ENCODE measurements around the gene DCLK1. TPM values are rescaled to one million over a fixed set of nuclear protein-coding genes. Genes with fewer than 3 reads are reported as not detected.

Gene DCLK1
- total and polyA plus RNA-seq, 2 experiments from 2014 or later = 0.48 to 0.65 TPM

- Histone ChIP-seq H3K36me3 (ENCODE audit: low read depth) (no peaks in the 10 kb centered on the region), H2AFZ (no peak overlapping the region), H3F3A (ENCODE audit: insufficient read depth) (peaks cover 34% of the 10 kb centered on the region), H3K9ac (no peak overlapping the region), H3K4me1 (ENCODE audit: insufficient read depth) (peaks cover 30% of the 10 kb centered on the region), H3K4me3 (no peak overlapping the region), H3K4me2 (ENCODE audit: unreplicated experiment) (no peak overlapping the region), H3K27me3 (replicated peaks; ENCODE audit: insufficient read depth) (no peaks in the 10 kb centered on the region), H3K9me3 (ENCODE audit: low read depth) (no peaks in the 10 kb centered on the region), H3K27ac (no peak overlapping the region), H3K79me2 (ENCODE audit: insufficient read depth) (no peaks in the 10 kb centered on the region), H3K9me2 (ENCODE audit: insufficient read depth) (no peaks in the 10 kb centered on the region), H4K20me1 (ENCODE audit: insufficient read depth) (no peaks in the 10 kb centered on the region)
- in situ Hi-C loops (cut with MboI) = no loop called here
- TF ChIP-seq EZH2phosphoT487 (IDR thresholded peaks at IDR 0.05; ENCODE audit: insufficient read depth, low read depth) (no peak), EZH2 (IDR thresholded peaks at IDR 0.05; ENCODE audit: insufficient read depth, poor library complexity, severe bottlenecking) (no peak)
- no peak for DNase-seq
- WGBS, 2 experiments (ENCODE audit: low coverage in 1 of 2, low lambda C conversion rate in 2 of 2, missing lambda C conversion rate in 2 of 2) = 55 to 62% methylated on average over 4 of the region's 4 CpGs
These were observed 200.2 kb downstream of the DCLK1 start for GRCh38 chr13:35930665-35931631.

DNA sequence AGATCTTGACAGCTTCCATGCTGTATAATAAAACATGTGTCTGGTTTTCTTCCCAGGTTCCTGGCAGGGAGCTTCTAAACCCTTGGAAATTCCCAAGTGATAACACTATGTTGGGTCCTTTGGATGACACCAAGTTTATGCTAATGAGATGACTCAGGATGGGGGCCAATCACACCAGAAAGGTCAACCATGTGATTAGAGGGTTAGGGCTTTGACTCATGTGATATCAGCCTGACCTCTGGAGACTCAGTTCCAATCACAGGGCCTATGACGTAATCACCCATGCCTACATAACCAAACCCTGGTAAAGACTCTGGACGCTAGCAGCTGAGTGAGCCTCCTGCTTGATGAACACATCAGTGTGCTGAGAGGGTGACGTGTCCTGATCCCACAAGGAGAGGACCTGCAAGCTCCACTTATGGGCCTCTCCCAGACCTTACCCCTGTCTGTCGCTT, 203.6 kb downstream of the DCLK1 start:
- no peaks in the 10 kb centered on the region for H3K9me2 ChIP-seq (ENCODE audit: insufficient read depth)
- peak; percentile 84 for DNase-seq
- peak overlapping the region; percentile 36 for H3K27ac ChIP-seq
- no peaks in the 10 kb centered on the region for H3K79me2 ChIP-seq (ENCODE audit: insufficient read depth)
- in situ Hi-C loops (cut with MboI) = no loop called here
- no peaks in the 10 kb centered on the region for H3K36me3 ChIP-seq (ENCODE audit: low read depth)
- H3K4me2 ChIP-seq (ENCODE audit: unreplicated experiment) = no peak overlapping the region
- no peaks in the 10 kb centered on the region for H3K9me3 ChIP-seq (ENCODE audit: low read depth)
- no peaks in the 10 kb centered on the region for H3K27me3 ChIP-seq (replicated peaks; ENCODE audit: insufficient read depth)
- TF ChIP-seq EZH2phosphoT487 (IDR thresholded peaks at IDR 0.05; ENCODE audit: insufficient read depth, low read depth) = no peak
- no peak for TF ChIP-seq EZH2 (IDR thresholded peaks at IDR 0.05; ENCODE audit: insufficient read depth, poor library complexity, severe bottlenecking)
- WGBS, 2 experiments (ENCODE audit: low coverage in 1 of 2, low lambda C conversion rate in 2 of 2, missing lambda C conversion rate in 2 of 2) = 15 to 21% methylated on average over 4 of the region's 4 CpGs
- peaks cover 34% of the 10 kb centered on the region for H3F3A ChIP-seq (ENCODE audit: insufficient read depth)
- H3K4me3 ChIP-seq = no peak overlapping the region
- H3K9ac ChIP-seq = no peak overlapping the region
- H3K4me1 ChIP-seq (ENCODE audit: insufficient read depth) = peaks cover 46% of the 10 kb centered on the region
- 0 out of 2 replicates have a peak overlapping the region, but pooled peaks have one; percentile 3 for H2AFZ ChIP-seq
- H4K20me1 ChIP-seq (ENCODE audit: insufficient read depth) = no peaks in the 10 kb centered on the region

DNA sequence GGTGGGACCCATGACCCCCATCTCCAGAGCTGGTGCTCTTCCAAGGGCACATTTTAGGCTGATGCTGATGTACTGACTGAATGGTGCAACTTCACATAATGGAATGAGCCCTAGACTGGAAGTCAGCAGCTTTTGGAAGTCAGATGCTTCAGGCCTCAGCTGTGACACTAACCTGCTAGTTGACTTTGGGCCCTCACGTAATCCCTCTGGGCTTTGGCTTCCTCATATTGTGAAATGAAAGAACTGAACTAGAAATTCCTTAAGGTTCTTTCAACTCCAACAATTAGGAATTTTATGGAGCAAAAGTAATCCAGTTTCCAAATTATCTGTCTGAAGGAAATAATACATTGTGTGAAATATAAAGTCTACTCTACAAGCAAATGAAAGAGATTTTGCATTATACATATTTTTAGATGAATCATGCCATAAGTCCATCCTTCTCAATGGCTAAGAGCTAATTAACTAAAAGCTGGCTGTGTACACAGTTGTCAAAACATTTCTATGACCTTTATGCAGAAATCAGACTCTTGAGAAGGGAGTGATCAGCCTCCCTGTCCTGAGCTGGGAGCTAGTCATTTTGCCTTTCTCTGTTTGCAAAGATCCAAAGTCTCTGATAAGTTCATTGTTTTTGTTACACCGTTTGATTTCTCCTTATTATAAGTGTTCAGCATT, 204.2 kb downstream of the DCLK1 start:
- Histone ChIP-seq H2AFZ (no peak overlapping the region), H3K9me3 (ENCODE audit: low read depth) (no peaks in the 10 kb centered on the region), H3K4me1 (ENCODE audit: insufficient read depth) (peaks cover 50% of the 10 kb centered on the region), H3K27ac (peak overlapping the region; percentile 36), H4K20me1 (ENCODE audit: insufficient read depth) (no peaks in the 10 kb centered on the region), H3K27me3 (replicated peaks; ENCODE audit: insufficient read depth) (no peaks in the 10 kb centered on the region), H3K79me2 (ENCODE audit: insufficient read depth) (no peaks in the 10 kb centered on the region), H3K9ac (no peak overlapping the region), H3K36me3 (ENCODE audit: low read depth) (no peaks in the 10 kb centered on the region), H3K4me3 (no peak overlapping the region), H3K9me2 (ENCODE audit: insufficient read depth) (no peaks in the 10 kb centered on the region), H3F3A (ENCODE audit: insufficient read depth) (peaks cover 34% of the 10 kb centered on the region), H3K4me2 (ENCODE audit: unreplicated experiment) (no peak overlapping the region)
- peak; percentile 28 for DNase-seq
- TF ChIP-seq EZH2 (IDR thresholded peaks at IDR 0.05; ENCODE audit: insufficient read depth, poor library complexity, severe bottlenecking) (no peak), EZH2phosphoT487 (IDR thresholded peaks at IDR 0.05; ENCODE audit: insufficient read depth, low read depth) (no peak)
- WGBS, 2 experiments (ENCODE audit: low coverage in 1 of 2, low lambda C conversion rate in 2 of 2, missing lambda C conversion rate in 2 of 2) = 50 to 55% methylated on average over 2 of the region's 2 CpGs
- in situ Hi-C loops (cut with MboI) = no loop called here

DNA sequence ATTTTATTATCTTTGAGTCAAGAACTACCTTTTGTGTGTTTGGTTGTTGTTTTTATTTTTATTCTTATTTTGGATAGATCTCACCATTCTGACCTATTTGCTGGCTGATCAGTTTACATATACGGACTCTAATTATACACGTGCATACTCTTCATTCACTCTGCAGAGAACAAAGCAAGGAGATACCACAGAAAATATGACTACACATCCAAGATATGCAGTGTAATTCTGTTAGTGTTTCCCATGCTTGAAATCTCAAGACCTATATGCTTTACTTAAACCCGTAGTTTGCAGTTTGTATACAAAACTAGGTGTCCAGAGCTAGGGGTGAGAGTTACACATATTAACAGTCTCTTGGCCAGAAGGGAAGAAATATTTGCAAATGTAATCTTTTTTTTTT, 205.5 kb downstream of the DCLK1 start:
- 92 to 94% methylated on average over 3 of the region's 3 CpGs for WGBS, 2 experiments (ENCODE audit: low coverage in 1 of 2, low lambda C conversion rate in 2 of 2, missing lambda C conversion rate in 2 of 2)
- H3K27ac ChIP-seq = no peak overlapping the region
- no peaks in the 10 kb centered on the region for H4K20me1 ChIP-seq (ENCODE audit: insufficient read depth)
- peaks cover 34% of the 10 kb centered on the region for H3F3A ChIP-seq (ENCODE audit: insufficient read depth)
- in situ Hi-C loops (cut with MboI) = no loop called here
- no peaks in the 10 kb centered on the region for H3K9me2 ChIP-seq (ENCODE audit: insufficient read depth)
- H3K36me3 ChIP-seq (ENCODE audit: low read depth) = no peaks in the 10 kb centered on the region
- H3K27me3 ChIP-seq (replicated peaks; ENCODE audit: insufficient read depth) = no peaks in the 10 kb centered on the region
- H3K9ac ChIP-seq = no peak overlapping the region
- no peak overlapping the region for H3K4me3 ChIP-seq
- no peak overlapping the region for H3K4me2 ChIP-seq (ENCODE audit: unreplicated experiment)
- TF ChIP-seq EZH2phosphoT487 (IDR thresholded peaks at IDR 0.05; ENCODE audit: insufficient read depth, low read depth) = no peak
- no peak for TF ChIP-seq EZH2 (IDR thresholded peaks at IDR 0.05; ENCODE audit: insufficient read depth, poor library complexity, severe bottlenecking)
- H3K79me2 ChIP-seq (ENCODE audit: insufficient read depth) = no peaks in the 10 kb centered on the region
- no peak for DNase-seq
- no peak overlapping the region for H2AFZ ChIP-seq
- H3K4me1 ChIP-seq (ENCODE audit: insufficient read depth) = peaks cover 50% of the 10 kb centered on the region
- H3K9me3 ChIP-seq (ENCODE audit: low read depth) = no peaks in the 10 kb centered on the region
